GM12874 (cell line): Measurements from ENCODE around the gene NEUROD1.

ENCODE experiments used
- CTCF ChIP-seq: IDR thresholded peaks from 2 replicates; pipeline ENCODE4 v1.5.1; 2011; ENCODE audit warnings: low read depth, mild to moderate bottlenecking, control low read depth, low read length, moderate library complexity; ENCODE audit not compliant: insufficient read depth

NEUROD1 gene

GRCh38 chr2:181697126-181697525 is 16.8 kb upstream of the NEUROD1 start:
- no peak for TF ChIP-seq CTCF

GRCh38 chr2:181694271-181694670 is 14.0 kb upstream of the NEUROD1 start:
- no peak for TF ChIP-seq CTCF

GRCh38 chr2:181690860-181691259 is 10.5 kb upstream of the NEUROD1 start:
- TF ChIP-seq CTCF = no peak

GRCh38 chr2:181686576-181687185 is 6.4 kb upstream of the NEUROD1 start:
- TF ChIP-seq CTCF = no peak

GRCh38 chr2:181685150-181685688 is 4.9 kb upstream of the NEUROD1 start:
- TF ChIP-seq CTCF = no peak

GRCh38 chr2:181684454-181685149 is 4.3 kb upstream of the NEUROD1 start:
- TF ChIP-seq CTCF = no peak

GRCh38 chr2:181683518-181684453 is 3.5 kb upstream of the NEUROD1 start:
- TF ChIP-seq CTCF = no peak
